ENCODE measurements around the gene CEP85. TPM values are rescaled to one million over a fixed set of nuclear protein-coding genes. Genes with fewer than 3 reads are reported as not detected.

CEP85 gene
- total and polyA plus RNA-seq, 4 donors = 2.6 to 14.6 (median 5.3) TPM

GRCh38 chr1:26277261-26277661 lies 43.3 kb downstream of the CEP85 start:
- TF ChIP-seq HNF4A (conservative IDR thresholded peaks at IDR 0.05) (peak in 1 of 2 donors; percentile 18), SP1 (IDR thresholded peaks at IDR 0.05) (peak; percentile 66), YY1 (IDR thresholded peaks at IDR 0.05) (no peak)
- Histone ChIP-seq H3K4me3 (ENCODE audit: low read depth in 1 of 3, low read length in 3 of 3) (no peak overlapping the region), H3K27me3 (ENCODE audit: control insufficient read depth in 4 of 4, insufficient read depth in 4 of 4, low read length in 3 of 4) (no peaks in the 10 kb centered on the region), H3K27ac (ENCODE audit: low read depth in 1 of 2, low read length in 2 of 2) (peak overlapping the region; percentile 58 to 61), H3K36me3 (ENCODE audit: control insufficient read depth in 4 of 4, insufficient read depth in 3 of 4, low read depth in 1 of 4, low read length in 3 of 4) (peaks cover 0 to 4% (median 0%) of the 10 kb centered on the region in 4 donors), H3K9me3 (ENCODE audit: control insufficient read depth in 4 of 4, low read length in 3 of 4) (no peaks in the 10 kb centered on the region), H3K4me1 (ENCODE audit: control insufficient read depth in 4 of 4, insufficient read depth in 4 of 4, low read length in 3 of 4) (peaks cover 17 to 51% (median 33%) of the 10 kb centered on the region in 4 donors), H3K9ac (ENCODE audit: low read depth in 1 of 2, low read length in 2 of 2) (peak overlapping the region in 1 of 2 donors; percentile 15)
- WGBS = 36% methylated on average over 3 of the region's 3 CpGs
- DNase-seq (ENCODE audit: low spot score) = no peak

- H3K4me1 ChIP-seq (ENCODE audit: control insufficient read depth in 4 of 4, insufficient read depth in 4 of 4, low read length in 3 of 4) = peaks cover 17 to 54% (median 33%) of the 10 kb centered on the region in 4 donors
- H3K27me3 ChIP-seq (ENCODE audit: control insufficient read depth in 4 of 4, insufficient read depth in 4 of 4, low read length in 3 of 4) = no peaks in the 10 kb centered on the region
- DNase-seq (ENCODE audit: low spot score) = no peak
- 84% methylated on average over 1 of the region's 1 CpG for WGBS
- no peak for TF ChIP-seq TAF1 (conservative IDR thresholded peaks at IDR 0.05)
- no peak for TF ChIP-seq HNF4G (IDR thresholded peaks at IDR 0.05)
- TF ChIP-seq FOXA2 (IDR thresholded peaks at IDR 0.05) = no peak
- TF ChIP-seq NR2F2 (IDR thresholded peaks at IDR 0.05) = no peak
- TF ChIP-seq SP1 (IDR thresholded peaks at IDR 0.05) = no peak
- no peak for TF ChIP-seq REST (IDR thresholded peaks at IDR 0.05)
- TF ChIP-seq HNF4A (conservative IDR thresholded peaks at IDR 0.05) = no peak
- TF ChIP-seq JUND (IDR thresholded peaks at IDR 0.05) = no peak
- TF ChIP-seq GABPA (IDR thresholded peaks at IDR 0.05 in 1 of 2, conservative IDR thresholded peaks at IDR 0.05 in 1 of 2) = no peak
- TF ChIP-seq ZBTB33 (IDR thresholded peaks at IDR 0.05) = no peak
- no peak for TF ChIP-seq FOXA1 (IDR thresholded peaks at IDR 0.05)
- TF ChIP-seq ATF3 (IDR thresholded peaks at IDR 0.05) = no peak
- no peak for TF ChIP-seq EGR1 (IDR thresholded peaks at IDR 0.05; ENCODE audit: low read depth in 2 of 2)
- no peak for TF ChIP-seq MAX (IDR thresholded peaks at IDR 0.05)
- TF ChIP-seq CTCF (IDR thresholded peaks at IDR 0.05; ENCODE audit: low read depth, low read length, missing input control) = no peak
- no peak for TF ChIP-seq YY1 (IDR thresholded peaks at IDR 0.05)
- no peak for TF ChIP-seq RXRA (IDR thresholded peaks at IDR 0.05)
- H3K4me3 ChIP-seq (ENCODE audit: low read depth in 1 of 3, low read length in 3 of 3) = no peak overlapping the region
- no peaks in the 10 kb centered on the region for H3K9me3 ChIP-seq (ENCODE audit: control insufficient read depth in 4 of 4, low read length in 3 of 4)
- peaks cover 0 to 2% (median 0%) of the 10 kb centered on the region in 4 donors for H3K36me3 ChIP-seq (ENCODE audit: control insufficient read depth in 4 of 4, insufficient read depth in 3 of 4, low read depth in 1 of 4, low read length in 3 of 4)
- no peak overlapping the region for H3K9ac ChIP-seq (ENCODE audit: low read depth in 1 of 2, low read length in 2 of 2)
- peak overlapping the region; percentile 42 to 61 for H3K27ac ChIP-seq (ENCODE audit: low read depth in 1 of 2, low read length in 2 of 2)
These were observed 43.7 kb downstream of the CEP85 start for GRCh38 chr1:26277719-26278118.
